Endometrium (tissue), 2 donors: ENCODE data around the gene PPP2R2C.

ENCODE experiments used
- FAIRE-seq: peaks from 2 replicates; lab custom pipeline; 2012; peaks lifted over from hg19 to GRCh38; lab: Jason Lieb, UNC
- donor health status: control.
- donor health status: control.

PPP2R2C gene

GRCh38 chr4:6472387-6473263 lies at the start of gene PPP2R2C:
TSS of gene PPP2R2C (minus strand) at chr4:6472614. CDS start at chr4:6472229, 385 bp downstream.
- FAIRE-seq = no peak

- no peak for FAIRE-seq
Observed at GRCh38 chr4:6520978-6521377, 48.6 kb upstream of the PPP2R2C start.

GRCh38 chr4:6520051-6520636 lies 47.7 kb upstream of the PPP2R2C start:
- no peak for FAIRE-seq

GRCh38 chr4:6517171-6517570 lies 44.8 kb upstream of the PPP2R2C start:
- FAIRE-seq = no peak

GRCh38 chr4:6516762-6517161 lies 44.3 kb upstream of the PPP2R2C start:
- no peak for FAIRE-seq

GRCh38 chr4:6516281-6516680 lies 43.9 kb upstream of the PPP2R2C start:
- no peak for FAIRE-seq

- FAIRE-seq = no peak
Observed at GRCh38 chr4:6513678-6514077, 41.3 kb upstream of the PPP2R2C start.

GRCh38 chr4:6509587-6509986 lies 37.2 kb upstream of the PPP2R2C start:
- no peak for FAIRE-seq

GRCh38 chr4:6507345-6507744 lies 34.9 kb upstream of the PPP2R2C start:
- no peak for FAIRE-seq

- FAIRE-seq = no peak
Observed at GRCh38 chr4:6506616-6507140, 34.3 kb upstream of the PPP2R2C start.

- no peak for FAIRE-seq
Observed at GRCh38 chr4:6504900-6505496, 32.6 kb upstream of the PPP2R2C start.

GRCh38 chr4:6502747-6503465 lies 30.5 kb upstream of the PPP2R2C start:
- no peak for FAIRE-seq

- FAIRE-seq = no peak
Observed at GRCh38 chr4:6502147-6502546, 29.7 kb upstream of the PPP2R2C start.

- no peak for FAIRE-seq
Observed at GRCh38 chr4:6501171-6501570, 28.8 kb upstream of the PPP2R2C start.

GRCh38 chr4:6500481-6501140 lies 28.2 kb upstream of the PPP2R2C start:
- FAIRE-seq = no peak

GRCh38 chr4:6499238-6499600 lies 26.8 kb upstream of the PPP2R2C start:
- no peak for FAIRE-seq

- FAIRE-seq = no peak
Observed at GRCh38 chr4:6498511-6499237, 26.3 kb upstream of the PPP2R2C start.

GRCh38 chr4:6497796-6498195 lies 25.4 kb upstream of the PPP2R2C start:
- no peak for FAIRE-seq

- FAIRE-seq = no peak
Observed at GRCh38 chr4:6495736-6496135, 23.3 kb upstream of the PPP2R2C start.

GRCh38 chr4:6495296-6495590 lies 22.8 kb upstream of the PPP2R2C start:
- FAIRE-seq = no peak
